GM12878 (cell line): ENCODE results near the gene TRAF2. TPM values are rescaled to one million over a fixed set of nuclear protein-coding genes. Genes with fewer than 3 reads are reported as not detected.

Experiments
- ATAC-seq: fragments of 200-7000 bp; cut with Tn5 transposase; 3 replicates; pipeline ENCODE4 v1.9.1; 2020; ENCODE audit warnings: mild to moderate bottlenecking, moderate library complexity
- BruUV-seq: library from RNA; stranded (reverse); fragments of 400-500 nt; replicated peaks from 2 replicates; lab custom pipeline; 2021; lab: Mats Ljungman, UMichigan
- CTCF ChIA-PET: fragments of 300-600 bp; sonication (Branson Sonifier 250); formaldehyde crosslinking; extraction: SDS; loops from one replicate; lab custom pipeline; 2021; ENCODE audit warnings: inconsistent platforms; lab: Yijun Ruan, JAX
- POLR2A ChIA-PET: fragments of 350-600 bp; formaldehyde crosslinking; extraction: SDS; loops from one replicate; lab custom pipeline; 2021; ENCODE audit warnings: inconsistent platforms; lab: Charles Lee
- RAD21 ChIA-PET: fragments of 300-600 bp; sonication (Branson Sonifier 250); formaldehyde crosslinking; loops from one replicate; lab custom pipeline; 2023; ENCODE audit warnings: antibody characterized with exemption; ENCODE audit not compliant: unreplicated experiment; lab: Charles Lee
- SMC1A ChIA-PET: fragments of 300-600 bp; sonication (Branson Sonifier 250); formaldehyde crosslinking; loops from one replicate; lab custom pipeline; 2023; ENCODE audit not compliant: unreplicated experiment, uncharacterized antibody; lab: Charles Lee
- DNase-seq: peaks from one replicate; pipeline ENCODE4 v3.0.0-alpha.2; 2011; ENCODE audit warnings: low read depth, low spot score
- FAIRE-seq: peaks from 3 replicates; lab custom pipeline; 2011; peaks lifted over from hg19 to GRCh38; lab: Jason Lieb, UNC
- H2AFZ ChIP-seq: 2 replicates; pipeline ENCODE4 v1.6.0; 2011; ENCODE audit warnings: low read depth, low read length, control low read depth; ENCODE audit not compliant: control insufficient read depth
- H3K27ac ChIP-seq: 2 replicates; pipeline ENCODE4 v1.5.1; 2011; ENCODE audit warnings: control low read depth; ENCODE audit not compliant: control insufficient read depth, insufficient read depth
- H3K27me3 ChIP-seq, 2 experiments: replicated peaks in 1 of 2; 2 replicates each; pipeline versions ENCODE4 v1.6.0 to v1.6.1; 2011; ENCODE audit warnings: low read length in 1 of 2; ENCODE audit not compliant: control insufficient read depth in 2 of 2, insufficient read depth in 2 of 2
- H3K36me3 ChIP-seq, 2 experiments: 2 replicates each; pipeline ENCODE4 v1.5.1; 2011; ENCODE audit warnings: low read length in 1 of 2; ENCODE audit not compliant: control insufficient read depth in 2 of 2, insufficient read depth in 2 of 2
- H3K4me1 ChIP-seq: 2 replicates; pipeline ENCODE4 v1.6.1; 2011; ENCODE audit warnings: mild to moderate bottlenecking, low read length, moderate library complexity, mixed read lengths; ENCODE audit not compliant: control insufficient read depth, insufficient read depth
- H3K4me2 ChIP-seq: 2 replicates; pipeline ENCODE4 v1.6.0; 2011; ENCODE audit warnings: control low read depth; ENCODE audit not compliant: control insufficient read depth, insufficient read depth
- H3K4me3 ChIP-seq: fragments of 200-600 bp; sonication (generic); 2 replicates; pipeline ENCODE4 v1.5.1; 2016
- H3K79me2 ChIP-seq: 2 replicates; pipeline ENCODE4 v1.6.0; 2011; ENCODE audit warnings: low read length; ENCODE audit not compliant: control insufficient read depth, insufficient read depth
- H3K9ac ChIP-seq: 2 replicates; pipeline ENCODE4 v1.8.0; 2011; ENCODE audit warnings: low read length, control low read depth, mixed read lengths; ENCODE audit not compliant: control insufficient read depth, insufficient read depth
- H3K9me3 ChIP-seq: replicated peaks from 3 replicates; pipeline ENCODE4 v1.5.1; 2011; ENCODE audit warnings: mild to moderate bottlenecking, low read length; ENCODE audit not compliant: control insufficient read depth, insufficient read depth
- H4K20me1 ChIP-seq: 2 replicates; pipeline ENCODE4 v1.6.0; 2011; ENCODE audit not compliant: control insufficient read depth, insufficient read depth
- ASH2L ChIP-seq: fragments of 300-600, 200-600 bp; sonication (generic); IDR thresholded peaks from 2 replicates; pipeline ENCODE4 v1.6.1; 2017; ENCODE audit warnings: low read depth, mild to moderate bottlenecking, borderline replicate concordance
- CBFB ChIP-seq: IDR thresholded peaks from 2 replicates; pipeline ENCODE4 v1.6.1; 2016; ENCODE audit warnings: antibody characterized with exemption, low read depth
- FOS ChIP-seq: IDR thresholded peaks from 3 replicates; pipeline ENCODE4 v1.6.1; 2011; ENCODE audit warnings: borderline replicate concordance; ENCODE audit not compliant: insufficient read length; ENCODE audit errors: extremely low read depth
- PAX8 ChIP-seq: fragments of 450-650 bp; IDR thresholded peaks from 2 replicates; pipeline ENCODE4 v1.6.1; 2017; ENCODE audit warnings: mild to moderate bottlenecking, moderate library complexity
- SPI1 ChIP-seq: IDR thresholded peaks from 2 replicates; pipeline ENCODE4 v1.6.1; 2011; ENCODE audit warnings: low read depth, mild to moderate bottlenecking, low read length, moderate library complexity, borderline replicate concordance; ENCODE audit not compliant: insufficient read depth
- ZZZ3 ChIP-seq: IDR thresholded peaks from 2 replicates; pipeline ENCODE4 v1.6.1; 2011; ENCODE audit warnings: low read depth; ENCODE audit not compliant: control insufficient read depth, insufficient read length
- whole genome bisulfite sequencing: methylation state at CpG from one replicate; pipeline ENCODE4 v1.1.6; 2016; ENCODE audit warnings: low lambda C conversion rate; ENCODE audit not compliant: insufficient replicate concordance, insufficient coverage; ENCODE audit errors: missing lambda C conversion rate; 5-methylcytosine and 5-hydroxymethylcytosine counted together
- in situ Hi-C: fragments of 300-500 bp; cut with MboI; formaldehyde crosslinking; loops from 9 replicates; pipeline ENCODE4 v1.14.3; 2018; ENCODE audit warnings: mixed read lengths
- intact Hi-C: fragments of 100-400 bp; cut with micrococcal nuclease; formaldehyde crosslinking; loops from one replicate; pipeline ENCODE4 v1.14.2; 2022; ENCODE audit not compliant: unreplicated experiment
- polyA plus RNA-seq, 11 experiments: library from polyadenylated mRNA; depleted of rRNA in 4 of 11; unstranded in 6 of 11; stranded (reverse) in 5 of 11; fragments of >200 nt; fragmentation: Nextera tagmentation in 4 of 11; fragmentation: Illumina TruSeq in 1 of 11; extraction: Ambion mirVana in 4 of 11; extraction: Trizol in 1 of 11; gene quantifications; 1 replicate in 1 of 11; 2 replicates in 10 of 11; pipeline versions ENCODE4 v1.2.1 to v1.2.3, GENCODE V29; 2011 to 2016; ENCODE audit warnings: inconsistent platforms in 2 of 11, missing spikeins in 2 of 11, low read depth in 1 of 11
- total RNA-seq, 4 experiments: library from RNA; depleted of rRNA in 3 of 4; stranded (reverse); fragments of >200 nt in 3 of 4; fragmentation: Illumina TruSeq in 1 of 4; extraction: Trizol in 1 of 4; gene quantifications; 2 replicates each; pipeline versions ENCODE4 v1.2.1 to v1.2.3, GENCODE V29; 2013 to 2021
- TF ChIP-seq, protein P1 (sequence below): fragments of 450-650 bp; conservative IDR thresholded peaks from 2 replicates; pipeline ENCODE4 v1.6.1; 2017; ENCODE audit warnings: mild to moderate bottlenecking, moderate library complexity

Gene TRAF2
- total and polyA plus RNA-seq, 10 of the 15 experiments (the other 5 are each of a cell fraction or from before 2014, with no cell fraction given), result 0.34 to 39.5 (median 18.7) TPM

- 89% methylated on average over 6 of the region's 6 CpGs for WGBS
These were observed 11.2 kb upstream of the TRAF2 start for GRCh38 chr9:136875155-136875554.

GRCh38 chr9:136876476-136876875 is 9.8 kb upstream of the TRAF2 start:
- TF ChIP-seq FOS (no peak), CBFB (no peak), ASH2L (no peak)
- TF ChIP-seq, protein P1, sequence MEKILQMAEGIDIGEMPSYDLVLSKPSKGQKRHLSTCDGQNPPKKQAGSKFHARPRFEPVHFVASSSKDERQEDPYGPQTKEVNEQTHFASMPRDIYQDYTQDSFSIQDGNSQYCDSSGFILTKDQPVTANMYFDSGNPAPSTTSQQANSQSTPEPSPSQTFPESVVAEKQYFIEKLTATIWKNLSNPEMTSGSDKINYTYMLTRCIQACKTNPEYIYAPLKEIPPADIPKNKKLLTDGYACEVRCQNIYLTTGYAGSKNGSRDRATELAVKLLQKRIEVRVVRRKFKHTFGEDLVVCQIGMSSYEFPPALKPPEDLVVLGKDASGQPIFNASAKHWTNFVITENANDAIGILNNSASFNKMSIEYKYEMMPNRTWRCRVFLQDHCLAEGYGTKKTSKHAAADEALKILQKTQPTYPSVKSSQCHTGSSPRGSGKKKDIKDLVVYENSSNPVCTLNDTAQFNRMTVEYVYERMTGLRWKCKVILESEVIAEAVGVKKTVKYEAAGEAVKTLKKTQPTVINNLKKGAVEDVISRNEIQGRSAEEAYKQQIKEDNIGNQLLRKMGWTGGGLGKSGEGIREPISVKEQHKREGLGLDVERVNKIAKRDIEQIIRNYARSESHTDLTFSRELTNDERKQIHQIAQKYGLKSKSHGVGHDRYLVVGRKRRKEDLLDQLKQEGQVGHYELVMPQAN, result no peak
- no peaks in the 10 kb centered on the region for H3K36me3 ChIP-seq
- H3K9me3 ChIP-seq, result peaks cover 5% of the 10 kb centered on the region; the same call in 1 of the 3 replicates
- FAIRE-seq (no peak), DNase-seq (no peak), ATAC-seq (no peak)
- SMC1A ChIA-PET, result no interaction called here
- in situ Hi-C loops (no loop called here), intact Hi-C loops (no loop called here)
- H3K4me2 ChIP-seq, result no peak overlapping the region
- H2AFZ ChIP-seq, result no peak overlapping the region
- H3K27me3 ChIP-seq, result no peaks in the 10 kb centered on the region
- WGBS, result 60% methylated on average over 5 of the region's 5 CpGs
- H3K4me3 ChIP-seq, result no peak overlapping the region
- no peaks in the 10 kb centered on the region for H4K20me1 ChIP-seq
- no peak overlapping the region for H3K9ac ChIP-seq
- POLR2A ChIA-PET, result no interaction called here
- H3K4me1 ChIP-seq, result peaks cover 12% of the 10 kb centered on the region
- BruUV-seq, result no TSS peak
- RAD21 ChIA-PET, result no interaction called here
- no peak overlapping the region for H3K27ac ChIP-seq
- CTCF ChIA-PET, result no interaction called here
- H3K79me2 ChIP-seq, result no peaks in the 10 kb centered on the region

More at GRCh38 chr9:136875155-136875554, 11.2 kb upstream of the TRAF2 start:
- no peak overlapping the region for H3K27ac ChIP-seq
- no peaks in the 10 kb centered on the region for H3K36me3 ChIP-seq
- ATAC-seq (no peak), FAIRE-seq (no peak), DNase-seq (no peak)
- H3K9me3 ChIP-seq, result peaks cover 5% of the 10 kb centered on the region; the same call in 1 of the 3 replicates
- no peak overlapping the region for H3K9ac ChIP-seq
- H3K4me3 ChIP-seq, result no peak overlapping the region
- no TSS peak for BruUV-seq
- H3K4me1 ChIP-seq, result no peaks in the 10 kb centered on the region; the same call in 1 of the 2 replicates
- POLR2A ChIA-PET, result no interaction called here
- H3K79me2 ChIP-seq, result no peaks in the 10 kb centered on the region
- TF ChIP-seq ZZZ3 (no peak), SPI1 (no peak), PAX8 (no peak)
- no peak overlapping the region for H3K4me2 ChIP-seq
- H4K20me1 ChIP-seq, result no peaks in the 10 kb centered on the region
- SMC1A ChIA-PET, result no interaction called here
- intact Hi-C loops (no loop called here), in situ Hi-C loops (no loop called here)
- RAD21 ChIA-PET, result no interaction called here
- no peak overlapping the region for H2AFZ ChIP-seq
- H3K27me3 ChIP-seq, result no peaks in the 10 kb centered on the region
- CTCF ChIA-PET, result no interaction called here
